Fibroblast of skin of scalp (primary cell): ENCODE measurements around the gene KRTAP5-11.
"Not testable (repeated sequence)": the region's sequence is repeated elsewhere in the genome, so short reads cannot be mapped to it uniquely, and the experiment has no call there.

Source experiments
- DNase-seq: peaks from one replicate; pipeline ENCODE4 v3.0.0-alpha.2; 2013

KRTAP5-11 gene

DNA sequence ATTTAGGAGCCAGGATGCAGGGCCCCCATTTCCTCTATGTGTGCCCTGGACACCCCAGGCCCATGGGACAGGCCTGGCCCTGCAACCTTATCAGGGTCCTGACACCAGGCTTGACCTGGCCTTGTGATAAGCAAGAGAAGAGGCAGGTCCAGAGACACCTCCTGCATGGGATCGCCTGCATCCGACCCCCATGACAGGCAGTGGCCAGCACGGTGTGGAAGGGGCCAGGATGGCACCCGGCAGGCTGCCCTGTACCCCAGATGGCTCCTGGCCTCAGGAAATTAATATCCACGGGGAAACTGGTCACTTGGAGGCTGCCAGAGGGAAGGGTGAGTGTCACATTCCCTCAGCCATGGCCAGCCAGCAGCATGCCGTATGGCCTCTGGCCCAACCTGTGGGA lies 27.7 kb downstream of the KRTAP5-11 start:
- no peak for DNase-seq

DNA sequence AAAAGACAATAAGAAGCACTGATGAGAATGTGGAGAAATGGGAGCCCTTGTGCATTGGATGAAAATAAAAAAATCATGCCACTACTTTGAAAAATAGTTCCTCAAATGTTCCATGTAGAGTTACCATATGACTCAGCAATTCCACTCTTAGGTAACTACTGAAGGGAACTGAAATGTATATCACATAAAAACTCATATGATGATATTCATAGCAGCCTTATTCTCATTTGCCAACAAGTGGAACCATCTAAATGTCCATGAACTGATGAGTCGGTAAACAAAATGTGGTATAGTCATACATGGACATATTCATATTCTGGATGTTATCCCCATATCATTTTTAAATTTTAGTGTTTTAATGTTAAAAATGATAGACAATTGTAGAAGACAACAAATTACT lies 31.0 kb downstream of the KRTAP5-11 start:
- DNase-seq: no peak

DNA sequence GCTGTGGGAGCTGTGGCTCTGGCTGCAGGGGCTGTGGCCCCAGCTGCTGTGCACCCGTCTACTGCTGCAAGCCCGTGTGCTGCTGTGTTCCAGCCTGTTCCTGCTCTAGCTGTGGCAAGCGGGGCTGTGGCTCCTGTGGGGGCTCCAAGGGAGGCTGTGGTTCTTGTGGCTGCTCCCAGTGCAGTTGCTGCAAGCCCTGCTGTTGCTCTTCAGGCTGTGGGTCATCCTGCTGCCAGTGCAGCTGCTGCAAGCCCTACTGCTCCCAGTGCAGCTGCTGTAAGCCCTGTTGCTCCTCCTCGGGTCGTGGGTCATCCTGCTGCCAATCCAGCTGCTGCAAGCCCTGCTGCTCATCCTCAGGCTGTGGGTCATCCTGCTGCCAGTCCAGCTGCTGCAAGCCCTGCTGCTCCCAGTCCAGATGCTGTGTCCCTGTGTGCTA lies 33.9 kb downstream of the KRTAP5-11 start:
- no peak for DNase-seq

DNA sequence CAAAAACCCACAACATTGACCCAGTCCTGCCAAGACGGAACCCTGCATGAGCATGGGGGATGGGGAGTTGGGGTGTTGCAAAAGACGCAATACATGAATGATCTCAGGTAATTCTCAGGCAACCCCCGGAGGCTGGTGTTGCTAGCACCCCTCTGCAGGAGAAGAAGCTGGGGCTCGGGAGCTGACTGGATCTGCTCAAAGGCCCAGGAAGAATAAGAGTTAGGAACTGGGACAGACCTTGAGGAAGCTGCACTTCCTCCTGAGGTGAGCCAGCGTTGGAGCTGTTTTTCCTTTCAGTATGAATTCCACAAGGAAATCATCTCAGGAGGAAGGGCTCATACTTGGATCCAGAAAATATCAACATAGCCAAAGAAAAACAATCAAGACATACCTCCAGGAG lies 34.6 kb downstream of the KRTAP5-11 start, which contains the start of gene KRTAP5-9:
Gene KRTAP5-9 (plus strand): TSS at position 301 of the 400 bp plus-strand sequence. CDS start 238 bp downstream, outside the sequence.
- DNase-seq: no peak

DNA sequence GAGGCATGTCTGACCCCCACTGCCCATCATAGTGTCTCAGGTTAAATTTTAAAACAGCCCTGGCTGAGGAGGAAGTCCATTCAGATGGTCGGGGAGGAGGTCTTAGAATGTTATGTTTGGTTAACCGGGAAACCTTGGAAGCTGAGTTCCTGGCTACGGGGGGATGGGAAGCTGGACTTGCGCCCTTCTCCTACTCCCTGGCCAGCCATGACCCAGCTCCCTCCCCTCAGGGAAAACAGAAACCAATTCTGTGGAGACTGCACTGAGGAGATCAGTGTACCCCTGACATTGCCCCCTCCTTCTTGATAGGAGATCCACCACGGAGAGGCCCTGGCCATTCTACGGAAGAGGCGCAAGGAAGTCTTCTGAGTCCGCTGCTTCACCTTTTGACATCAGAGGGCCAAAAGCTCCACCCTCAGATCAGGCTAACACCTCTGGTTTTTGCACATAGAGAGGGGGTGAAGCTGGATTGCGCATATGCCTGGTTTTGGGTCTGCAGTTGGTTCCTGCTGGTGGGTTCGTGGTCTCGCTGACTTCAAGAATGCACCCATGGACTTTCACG lies 37.2 kb downstream of the KRTAP5-11 start:
- no peak for DNase-seq

DNA sequence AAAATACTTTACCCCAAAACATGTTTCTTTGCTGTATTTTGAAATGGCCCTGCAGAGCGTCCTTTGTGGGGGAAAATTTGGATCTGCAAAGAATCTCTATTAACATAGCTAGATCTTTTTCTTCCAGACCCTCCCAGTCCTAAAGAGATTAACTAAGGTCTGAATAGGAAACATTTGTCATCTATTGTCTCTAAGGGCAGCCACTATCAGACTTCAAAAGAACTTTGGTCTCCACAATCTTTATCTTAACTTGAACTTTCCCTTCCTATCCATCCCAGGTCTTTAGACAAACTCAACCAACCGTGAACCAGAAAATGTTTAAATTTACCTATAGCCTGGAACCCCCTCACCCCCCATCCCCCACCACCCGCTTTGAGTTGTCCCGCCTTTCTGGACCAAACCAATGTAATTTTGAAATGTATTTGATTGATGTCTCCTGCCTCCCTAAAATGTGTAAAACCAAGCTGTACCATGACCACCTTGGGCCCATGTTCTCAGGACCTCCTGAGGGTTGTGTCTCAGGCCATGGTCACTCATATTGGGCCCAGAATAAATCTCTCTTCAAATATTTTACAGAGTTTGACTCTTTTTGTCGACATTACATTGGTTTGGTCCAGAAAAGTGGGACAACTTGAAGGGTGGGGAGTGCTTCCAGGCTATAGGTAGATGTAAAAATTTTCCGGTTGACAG lies 38.0 kb downstream of the KRTAP5-11 start:
- no peak for DNase-seq

DNA sequence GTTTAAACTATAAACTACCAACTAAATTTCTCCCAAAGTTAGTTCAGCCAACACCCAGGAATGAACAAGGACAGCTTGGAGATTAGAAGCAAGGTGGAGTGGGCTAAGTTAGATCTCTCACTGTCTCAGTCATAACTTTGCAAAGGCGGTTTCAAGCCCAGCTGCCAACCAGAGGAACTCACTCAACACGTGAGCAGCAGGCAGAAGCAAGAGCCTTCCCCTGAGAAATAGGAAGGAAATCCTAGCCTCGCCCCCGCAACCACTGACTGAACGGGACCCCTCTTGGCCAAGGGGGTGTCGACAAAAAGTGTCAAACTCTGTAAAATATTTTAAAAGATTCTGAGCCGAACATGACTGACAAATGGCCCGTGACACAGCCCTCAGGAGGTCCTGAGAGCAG lies 38.8 kb downstream of the KRTAP5-11 start:
- no peak for DNase-seq

DNA sequence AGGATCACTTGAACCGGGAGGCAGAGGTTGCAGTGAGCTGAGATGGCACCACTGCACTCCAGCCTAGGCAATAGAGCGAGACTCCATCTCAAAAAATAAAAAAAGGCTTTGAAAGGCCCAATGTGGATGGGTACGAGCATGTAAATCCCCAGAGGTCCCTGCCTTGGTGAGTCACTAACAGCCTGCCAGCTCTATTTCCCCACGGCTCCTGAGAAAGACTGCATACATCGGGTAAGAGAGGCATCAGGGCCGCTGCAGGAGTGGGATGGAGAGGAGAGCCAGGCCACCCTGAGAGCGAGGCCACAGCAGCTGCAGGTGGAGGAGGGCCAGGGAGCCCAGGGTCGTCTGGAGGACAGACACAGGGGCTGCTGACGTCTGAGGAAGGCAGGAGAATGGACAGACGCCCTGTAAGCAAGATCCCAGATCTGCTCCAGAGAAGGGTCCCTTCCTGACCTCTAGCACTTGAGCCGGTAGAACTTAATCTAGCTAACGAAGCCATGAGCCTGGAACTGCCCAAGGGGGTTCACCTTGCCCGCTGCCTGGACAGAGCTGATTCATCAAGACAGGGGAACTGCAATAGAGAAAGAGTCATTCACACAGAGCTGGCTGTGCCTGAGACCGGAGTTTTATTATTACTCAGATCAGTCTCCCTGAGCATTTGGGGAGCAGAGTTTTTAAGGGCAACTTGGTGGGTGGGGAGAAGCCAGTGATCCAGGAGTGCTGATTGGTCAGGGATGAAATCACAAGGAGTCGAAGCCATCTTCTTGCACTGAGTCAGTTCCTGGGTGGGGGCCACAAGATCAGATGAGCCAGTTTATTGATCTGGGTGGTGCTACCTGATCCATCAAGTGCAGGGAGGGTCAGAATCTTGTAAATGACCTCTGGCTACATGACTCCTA lies 39.5 kb downstream of the KRTAP5-11 start:
- no peak for DNase-seq

DNA sequence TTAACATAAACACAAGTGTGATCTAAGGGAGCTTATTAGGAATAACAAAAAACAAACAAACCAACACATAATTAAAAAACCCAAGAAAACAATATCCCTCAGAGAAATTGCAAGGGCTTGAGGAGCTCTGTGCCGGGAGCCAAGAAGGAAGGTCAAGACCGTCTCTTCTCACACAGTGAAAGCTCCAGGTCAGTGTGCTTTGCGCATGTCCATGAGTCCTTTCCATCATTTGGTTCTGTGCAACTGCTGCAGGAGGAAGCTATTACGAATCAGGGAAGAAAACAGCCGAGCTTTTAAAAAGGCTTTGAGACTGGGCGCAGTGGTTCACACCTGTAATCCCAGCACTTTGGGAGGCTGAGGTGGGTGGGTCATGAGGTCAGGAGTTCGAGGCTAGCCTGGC lies 40.3 kb downstream of the KRTAP5-11 start:
- DNase-seq: no peak

DNA sequence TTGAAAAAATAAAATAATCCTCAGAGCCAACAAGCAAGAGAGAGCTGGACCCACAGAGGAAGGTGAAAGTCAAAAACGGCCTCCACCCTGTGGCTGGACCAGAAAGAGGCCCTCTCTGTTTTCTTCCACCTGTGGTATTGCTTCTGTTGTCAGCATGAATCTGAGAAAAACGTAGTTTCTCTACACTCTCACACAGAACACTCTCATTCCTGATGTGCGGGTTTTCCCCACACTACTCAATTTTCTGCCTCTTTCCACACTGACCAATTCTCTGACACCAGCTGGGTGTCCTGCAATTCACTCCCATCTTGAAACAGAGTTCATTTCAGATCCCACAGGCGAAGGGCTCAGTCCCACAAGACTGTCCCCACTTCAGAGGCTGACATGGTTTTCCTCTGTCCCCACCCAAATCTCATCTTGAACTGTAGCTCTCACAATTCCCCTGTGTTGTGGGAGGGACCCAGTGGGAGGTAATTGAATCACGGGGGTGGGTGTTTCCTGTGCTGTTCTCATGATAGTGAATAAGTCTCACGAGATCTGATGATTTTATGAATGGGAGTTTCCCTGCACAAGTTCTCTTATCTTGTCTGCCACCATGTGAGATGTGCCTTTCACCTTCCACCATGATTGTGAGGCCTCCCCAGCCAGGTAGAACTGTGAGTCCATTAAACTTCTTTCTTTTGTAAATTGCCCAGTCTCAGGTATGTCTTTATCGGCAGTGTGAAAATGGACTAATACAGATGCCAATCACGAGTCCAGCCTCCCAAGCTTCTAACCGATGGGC lies 42.0 kb downstream of the KRTAP5-11 start:
- not testable (repeated sequence) for DNase-seq

DNA sequence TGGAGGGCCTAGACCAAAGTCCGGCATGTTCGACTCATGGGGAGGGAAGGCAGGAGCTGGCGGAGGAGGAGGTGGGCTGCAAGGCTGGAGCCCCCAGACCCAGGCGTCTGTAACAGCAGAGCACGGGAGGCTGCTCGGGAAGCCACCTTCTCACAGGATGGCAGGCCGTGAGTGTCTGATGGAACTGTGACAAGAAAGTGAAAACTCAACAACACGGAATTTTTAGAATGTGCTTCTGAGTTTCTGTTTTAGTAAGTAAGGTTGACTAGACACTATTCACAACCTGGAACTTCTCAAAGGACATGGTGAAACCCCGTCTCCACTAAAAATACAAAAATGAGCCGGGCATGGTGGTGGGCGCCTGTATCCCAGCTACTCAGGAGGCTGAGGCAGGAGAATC lies 42.7 kb downstream of the KRTAP5-11 start:
- not testable (repeated sequence) for DNase-seq

DNA sequence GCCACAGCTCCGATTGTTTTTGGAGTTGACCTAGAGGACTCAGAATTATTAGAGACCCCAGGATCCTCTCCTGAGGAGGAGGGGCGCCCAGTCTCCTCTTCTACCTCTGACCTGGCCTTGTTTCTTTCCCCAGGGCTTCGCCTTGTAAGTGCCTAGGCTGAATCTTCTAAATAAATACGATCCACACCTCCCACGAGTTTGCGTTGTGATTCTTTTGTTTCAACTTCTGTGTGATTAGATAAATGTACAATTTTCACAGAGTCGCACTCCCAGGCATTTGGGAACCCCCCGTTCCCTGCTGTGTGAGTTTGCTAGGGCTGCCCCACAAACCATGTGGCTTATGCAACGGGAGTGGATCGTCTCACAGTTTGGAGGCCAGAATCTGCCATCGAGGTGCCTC lies 43.7 kb downstream of the KRTAP5-11 start:
- DNase-seq: no peak

DNA sequence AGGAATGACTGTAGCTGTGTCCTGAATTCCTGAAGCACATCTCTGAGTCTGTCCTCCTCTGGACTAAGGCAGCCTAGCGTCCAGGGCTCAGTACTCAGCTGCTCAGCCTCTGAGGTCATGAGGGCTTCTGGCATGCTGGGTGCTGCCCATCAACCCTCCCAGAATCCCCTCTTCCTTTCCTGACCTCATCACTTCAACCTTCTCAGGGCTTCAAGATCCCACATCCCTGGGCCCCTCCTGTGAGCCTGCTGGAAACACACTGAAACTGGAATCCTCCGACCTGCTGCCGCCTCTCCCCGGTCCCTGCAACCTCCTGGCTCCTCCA lies 44.0 kb downstream of the KRTAP5-11 start:
- DNase-seq: no peak

DNA sequence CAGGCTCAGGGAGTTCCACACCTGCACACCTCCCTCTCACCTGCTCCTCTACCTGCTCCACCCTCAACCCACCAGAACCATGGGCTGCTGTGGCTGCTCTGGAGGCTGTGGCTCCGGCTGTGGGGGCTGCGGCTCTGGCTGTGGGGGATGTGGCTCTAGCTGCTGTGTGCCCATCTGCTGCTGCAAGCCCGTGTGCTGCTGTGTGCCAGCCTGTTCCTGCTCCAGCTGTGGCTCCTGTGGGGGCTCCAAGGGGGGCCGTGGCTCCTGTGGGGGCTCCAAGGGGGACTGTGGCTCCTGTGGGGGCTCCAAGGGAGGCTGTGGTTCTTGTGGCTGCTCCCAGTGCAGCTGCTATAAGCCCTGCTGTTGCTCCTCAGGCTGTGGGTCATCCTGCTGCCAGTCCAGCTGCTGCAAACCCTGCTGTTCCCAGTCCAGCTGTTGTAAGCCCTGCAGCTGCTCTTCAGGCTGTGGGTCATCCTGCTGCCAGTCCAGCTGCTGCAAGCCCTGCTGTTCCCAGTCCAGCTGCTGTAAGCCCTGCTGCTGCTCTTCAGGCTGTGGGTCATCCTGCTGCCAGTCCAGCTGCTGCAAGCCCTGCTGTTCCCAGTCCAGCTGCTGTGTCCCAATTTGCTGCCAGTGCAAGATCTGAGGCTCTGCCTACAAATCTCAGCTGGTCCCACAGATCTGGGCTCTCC lies 44.6 kb downstream of the KRTAP5-11 start, which contains the start of gene KRTAP5-8:
Gene KRTAP5-8 (plus strand): TSS at position 49 of the 689 bp plus-strand sequence. CDS start 31 bp downstream, at position 80.
- DNase-seq: not testable (repeated sequence)

DNA sequence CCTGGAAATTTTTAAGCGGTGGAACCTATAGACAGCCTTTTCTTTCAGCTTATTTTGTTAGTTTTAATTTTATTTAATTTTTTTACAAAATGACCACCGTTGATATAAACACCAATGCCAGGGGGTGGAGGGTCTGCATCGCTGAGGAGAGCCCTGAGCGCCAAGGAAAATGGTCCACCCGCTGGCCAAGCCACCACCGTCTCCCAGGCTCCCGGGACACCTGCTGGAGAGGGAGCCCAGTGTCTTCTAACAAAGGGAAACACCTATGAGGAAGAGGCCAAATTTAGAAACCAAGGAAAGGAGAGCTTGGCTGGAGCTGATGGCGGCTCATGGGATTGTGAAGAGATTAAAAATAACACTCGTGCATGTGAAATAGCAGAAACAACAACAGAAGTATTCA lies 45.1 kb downstream of the KRTAP5-11 start:
- no peak for DNase-seq

DNA sequence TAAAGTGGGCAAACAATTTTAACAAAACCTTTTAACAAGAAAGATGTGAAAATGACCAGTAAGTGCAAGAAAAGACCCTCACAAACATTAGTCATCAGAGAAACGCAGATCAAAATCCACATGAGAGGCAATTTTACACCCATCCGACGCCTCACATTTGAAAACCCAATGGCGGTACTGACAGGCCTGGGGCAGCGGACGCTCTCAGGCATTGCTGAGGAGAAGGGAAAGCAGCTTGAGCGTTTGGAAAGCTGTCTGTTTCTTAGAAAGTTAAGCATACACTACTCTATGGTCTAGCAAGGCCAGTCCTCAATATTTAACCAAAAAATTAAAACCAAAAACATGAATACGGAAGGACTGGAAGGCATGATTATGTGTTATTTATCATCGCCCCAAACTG lies 46.9 kb downstream of the KRTAP5-11 start:
- no peak for DNase-seq

DNA sequence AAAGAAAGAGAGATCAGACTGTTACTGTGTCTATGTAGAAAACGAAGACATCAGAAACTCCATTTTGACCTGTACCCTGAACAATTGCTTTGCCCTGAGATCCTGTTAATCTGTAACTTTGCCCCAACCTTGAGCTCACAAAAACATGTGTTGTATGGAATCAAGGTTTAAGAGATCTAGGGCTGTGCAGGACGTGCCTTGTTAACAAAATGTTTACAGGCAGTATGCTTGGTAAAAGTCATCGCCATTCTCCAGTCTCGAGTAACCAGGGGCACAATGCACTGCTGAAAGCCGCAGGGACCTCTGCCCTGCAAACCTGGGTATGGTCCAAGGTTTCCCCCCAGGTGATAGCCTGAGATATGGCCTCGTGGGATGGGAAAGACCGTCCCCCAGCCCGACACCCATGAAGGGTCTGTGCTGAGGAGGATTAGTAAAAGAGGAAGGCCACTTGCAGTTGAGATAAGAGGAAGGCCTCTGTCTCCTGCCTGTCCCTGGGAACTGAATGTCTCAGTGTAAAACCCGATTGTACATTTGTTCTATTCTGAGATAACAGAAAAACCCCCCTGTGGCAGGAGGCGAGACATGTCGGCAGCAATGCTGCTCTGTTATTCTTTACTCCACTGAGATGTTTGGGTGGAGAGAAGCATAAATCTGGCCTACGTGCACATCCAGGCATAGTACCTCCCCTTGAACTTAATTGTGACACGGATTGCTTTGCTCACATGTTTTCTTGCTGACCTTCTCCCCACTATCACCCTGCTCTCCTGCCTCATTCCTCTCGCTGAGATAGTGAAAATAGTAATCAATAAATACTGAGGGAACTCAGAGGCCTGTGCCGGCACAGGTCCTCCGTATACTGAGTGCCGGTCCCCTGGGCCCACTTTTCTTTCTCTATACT lies 47.7 kb downstream of the KRTAP5-11 start:
- not testable (repeated sequence) for DNase-seq

DNA sequence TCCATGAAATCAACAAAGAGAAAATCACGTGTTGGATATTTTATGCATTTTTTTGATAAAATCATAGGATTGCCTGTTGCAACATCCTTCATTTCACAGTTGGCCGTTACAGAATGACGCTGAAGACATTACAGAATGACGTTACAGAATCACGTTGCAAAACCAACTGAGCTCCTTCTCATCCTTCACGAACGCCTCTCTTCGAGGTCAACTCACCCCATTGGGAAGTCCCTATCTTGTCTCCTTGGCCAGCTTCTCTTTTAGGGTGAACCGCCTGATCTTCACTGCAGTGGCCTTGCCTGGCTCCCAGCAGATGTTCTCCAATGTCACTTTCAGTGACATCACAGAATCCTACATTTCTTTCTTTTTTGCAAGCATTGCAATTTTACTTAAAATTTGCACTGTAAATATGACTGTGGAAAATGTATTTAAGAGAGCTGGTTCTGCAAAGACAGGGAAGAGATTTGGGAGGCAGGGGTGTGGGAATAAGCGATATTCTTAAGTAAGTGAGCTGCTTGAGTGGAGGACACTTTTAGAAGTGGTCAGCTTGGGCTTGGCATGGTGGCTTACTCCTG lies 50.6 kb downstream of the KRTAP5-11 start:
- no peak for DNase-seq
